DND-41 (cell line): ENCODE results near the gene TBC1D28.
"Not testable (repeated sequence)": the region's sequence is repeated elsewhere in the genome, so short reads cannot be mapped to it uniquely, and the experiment has no call there.

Experiments
- CTCF ChIP-seq: IDR thresholded peaks from 2 replicates; pipeline ENCODE4 v1.5.1; 2012; ENCODE audit warnings: borderline replicate concordance, low read length, moderate library complexity, mild to moderate bottlenecking; ENCODE audit not compliant: poor library complexity, severe bottlenecking; ENCODE audit errors: extremely low read depth
- EZH2 ChIP-seq: IDR thresholded peaks from 3 replicates; pipeline ENCODE4 v1.6.1; 2012; ENCODE audit warnings: borderline replicate concordance, low read depth, mild to moderate bottlenecking, moderate library complexity, low read length, inconsistent platforms; ENCODE audit not compliant: severe bottlenecking

- not testable (repeated sequence) for TF ChIP-seq CTCF, EZH2
These were observed 19.2 kb downstream of the TBC1D28 start for GRCh38 chr17:18624862-18625501.
